Measurements from ENCODE around the gene RECQL. TPM values are rescaled to one million over a fixed set of nuclear protein-coding genes. Genes with fewer than 3 reads are reported as not detected.

RECQL gene
- total and polyA plus RNA-seq, 2 of the 8 experiments (the other 6 are each of a cell fraction or from before 2014, with no cell fraction given): 8.1 to 40.3 TPM

GRCh38 chr12:21527451-21528180 lies 26.2 kb upstream of the RECQL start (continued):
- TF ChIP-seq EGR1 (IDR thresholded peaks at IDR 0.05; ENCODE audit: borderline replicate concordance, low read depth, low read length): no peak
- TF ChIP-seq CHD1 (IDR thresholded peaks at IDR 0.05; ENCODE audit: low read depth, low read length): no peak
- peak; percentile 84 for TF ChIP-seq ASH2L (IDR thresholded peaks at IDR 0.05; ENCODE audit: low read length)
- no peak for TF ChIP-seq SRF (IDR thresholded peaks at IDR 0.05; ENCODE audit: low read depth, low read length)
- no peak for TF ChIP-seq MAX (IDR thresholded peaks at IDR 0.05)

Data from H1 (cell line).